Activated CD4-positive, CD25-positive, alpha-beta regulatory T cell (primary cell): ENCODE measurements around the gene MPP2.
"Not testable (repeated sequence)": the region's sequence is repeated elsewhere in the genome, so short reads cannot be mapped to it uniquely, and the experiment has no call there.

Experiments used
- DNase-seq, 4 experiments: peaks; one replicate each; lab custom pipeline; 2025; lab: John Stamatoyannopoulos, UW

Gene MPP2

DNA sequence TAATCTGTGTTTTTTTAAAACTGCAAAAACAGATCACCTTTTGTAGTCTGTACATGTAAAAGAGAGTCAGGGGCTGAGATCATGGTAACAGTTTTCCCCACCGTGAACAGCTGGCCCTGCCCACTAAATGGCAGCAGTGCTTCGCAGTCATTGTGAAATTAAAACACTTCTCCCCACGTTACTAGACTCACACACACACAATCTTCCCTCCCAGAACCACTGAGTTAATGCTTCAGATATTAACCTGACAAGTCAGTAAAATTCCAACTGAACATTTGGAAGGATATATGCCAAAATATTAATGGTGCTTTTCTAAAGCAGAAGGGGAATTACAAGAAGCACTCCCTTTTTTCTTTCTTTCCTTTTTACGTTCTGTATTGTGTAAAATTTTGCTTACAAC, 61.6 kb downstream of the MPP2 start:
- no peak for DNase-seq

DNA sequence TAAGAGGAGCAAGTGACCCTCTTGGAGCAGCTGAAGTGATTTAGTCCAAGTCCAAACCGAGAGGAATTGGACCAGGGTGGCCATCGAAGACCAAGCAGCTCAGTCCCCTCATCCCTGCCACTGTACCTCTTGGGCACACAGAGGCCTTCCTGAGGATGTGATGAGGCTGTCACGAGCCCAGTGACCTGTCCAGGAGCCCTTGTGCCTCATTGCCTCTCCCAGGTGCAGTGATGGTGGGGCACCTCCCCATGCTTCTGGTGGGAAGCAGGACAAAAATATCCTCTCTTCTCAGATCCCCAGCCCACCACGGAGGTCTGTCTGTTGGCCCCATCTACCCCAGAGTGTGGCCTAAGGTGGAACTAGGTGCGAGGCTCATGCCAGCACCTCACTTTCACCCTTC, 63.1 kb downstream of the MPP2 start:
- no peak for DNase-seq

DNA sequence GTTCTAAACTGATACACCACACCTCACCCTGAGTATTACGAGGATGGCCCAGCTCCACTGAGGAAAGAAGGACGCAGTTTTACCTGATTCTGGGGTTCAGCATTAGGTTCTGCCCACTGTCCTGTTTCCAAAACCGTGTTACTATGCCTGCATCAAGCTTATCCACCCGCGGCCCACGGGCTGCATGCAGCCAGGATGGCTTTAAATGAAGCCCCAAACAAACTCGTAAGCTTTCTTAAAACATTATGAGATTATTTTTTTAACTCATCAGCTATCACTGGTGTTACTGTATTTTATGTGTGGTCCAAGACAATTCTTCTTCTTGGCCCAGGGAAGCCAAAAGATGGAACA, 64.4 kb downstream of the MPP2 start:
- no peak for DNase-seq

DNA sequence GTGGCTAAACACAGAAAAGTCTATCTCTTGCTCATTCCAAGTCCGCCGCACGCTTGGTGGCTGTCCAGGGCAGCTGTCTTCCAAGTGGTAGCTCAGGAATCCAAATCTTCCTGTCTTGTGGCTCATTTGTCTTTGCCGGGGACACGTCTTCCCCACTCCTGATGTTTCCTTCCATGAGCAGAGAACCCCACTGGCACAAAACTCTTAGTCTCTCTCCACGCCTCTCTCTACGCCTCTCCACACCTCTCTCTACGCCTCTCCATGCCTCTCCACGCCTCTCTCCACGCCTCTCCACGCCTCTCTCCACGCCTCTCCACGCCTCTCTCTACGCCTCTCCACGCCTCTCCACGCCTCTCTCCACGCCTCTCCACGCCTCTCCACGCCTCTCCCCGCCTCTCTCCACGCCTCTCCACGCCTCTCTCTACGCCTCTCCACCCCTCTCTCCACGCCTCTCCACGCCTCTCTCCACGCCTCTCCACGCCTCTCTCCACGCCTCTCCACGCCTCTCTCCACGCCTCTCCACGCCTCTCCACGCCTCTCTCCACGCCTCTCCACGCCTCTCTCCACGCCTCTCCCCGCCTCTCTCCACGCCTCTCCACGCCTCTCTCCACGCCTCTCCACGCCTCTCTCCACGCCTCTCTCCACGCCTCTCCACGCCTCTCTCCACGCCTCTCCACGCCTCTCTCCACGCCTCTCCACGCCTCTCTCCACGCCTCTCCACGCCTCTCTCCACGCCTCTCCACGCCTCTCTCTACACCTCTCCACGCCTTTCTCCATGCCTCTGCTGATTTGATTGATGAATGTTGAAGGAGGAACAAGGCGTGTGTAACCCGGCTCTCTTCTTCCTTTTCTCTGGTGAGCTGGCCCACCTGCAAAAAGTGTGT, 65.0 kb downstream of the MPP2 start:
- DNase-seq: not testable (repeated sequence)

DNA sequence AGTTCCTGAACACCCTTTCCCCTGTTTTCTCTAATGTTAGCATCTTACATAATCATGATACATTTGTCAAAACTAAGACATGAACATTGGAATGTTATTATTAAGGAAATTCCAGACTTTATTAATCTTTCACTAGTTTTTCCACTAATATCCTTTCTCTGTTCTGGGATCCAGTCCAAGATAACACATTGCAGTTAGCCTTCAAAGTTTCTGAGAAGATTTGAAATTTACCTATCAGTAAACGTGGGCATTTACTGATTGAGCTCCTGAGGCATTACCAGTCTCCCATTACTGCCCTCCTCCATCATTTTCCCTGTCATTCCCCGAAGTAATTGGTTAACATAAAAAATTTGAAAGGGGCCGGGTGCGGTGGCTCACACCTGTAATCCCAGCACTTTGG, 66.1 kb downstream of the MPP2 start:
- DNase-seq: no peak

DNA sequence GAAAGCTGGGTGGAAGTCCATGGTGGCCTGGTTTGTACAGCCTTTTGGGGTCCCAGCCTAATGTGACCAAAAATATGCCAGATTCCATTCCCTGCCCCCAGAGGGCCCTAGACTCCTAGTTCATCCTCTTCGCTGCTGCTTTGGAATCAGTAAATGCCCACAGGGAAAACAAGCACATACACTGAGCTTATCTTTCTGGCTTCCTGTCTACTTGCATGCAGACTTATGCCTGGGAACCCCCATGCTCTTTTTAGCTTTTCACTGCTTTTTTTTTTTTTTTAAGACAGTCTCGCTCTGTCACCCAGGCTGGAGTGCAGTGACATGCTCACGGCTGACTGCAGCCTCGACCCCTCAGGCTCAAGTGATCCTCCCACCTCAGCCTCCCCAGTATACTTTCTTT, 66.5 kb downstream of the MPP2 start:
- no peak for DNase-seq

DNA sequence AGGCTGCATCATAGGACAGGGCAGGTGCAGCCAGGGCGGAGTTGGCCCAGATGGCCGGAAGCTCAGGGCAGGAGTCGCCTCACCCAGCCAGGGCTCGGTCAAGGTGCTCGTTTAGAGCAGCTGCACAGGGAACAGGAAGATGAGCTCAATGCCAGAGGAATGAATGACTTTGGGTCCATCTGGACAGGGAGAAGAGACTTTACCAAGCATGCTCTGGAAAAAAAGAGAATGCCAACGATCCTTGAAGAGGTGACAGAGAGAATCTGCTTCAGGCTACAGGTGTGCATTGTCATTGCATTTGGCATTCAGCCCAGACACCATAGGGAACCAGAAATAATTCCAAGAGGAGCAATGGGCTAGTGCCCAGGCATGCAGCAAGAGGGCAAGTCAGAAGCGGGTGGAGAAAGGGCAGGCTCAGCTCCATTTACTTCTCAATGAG, 67.6 kb downstream of the MPP2 start:
- no peak for DNase-seq

DNA sequence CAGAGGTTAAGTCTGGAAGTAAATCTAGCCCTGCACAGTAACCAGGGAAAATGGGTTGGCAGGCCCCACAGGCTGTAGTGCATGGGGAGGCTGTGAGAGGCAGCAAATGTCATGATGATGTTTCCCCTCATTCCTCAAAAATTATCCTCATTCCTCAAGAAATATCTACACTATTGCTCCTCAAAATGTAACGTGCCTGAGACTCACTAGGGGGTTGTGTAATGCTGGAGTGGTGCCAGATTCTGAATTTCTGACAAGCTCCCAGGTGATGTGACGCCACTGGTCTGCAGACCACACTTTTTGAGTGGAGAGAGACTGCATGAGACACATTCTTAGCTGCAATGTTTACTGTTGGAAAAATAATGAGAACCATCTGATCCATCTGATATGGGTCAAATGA, 73.2 kb downstream of the MPP2 start:
- no peak for DNase-seq

DNA sequence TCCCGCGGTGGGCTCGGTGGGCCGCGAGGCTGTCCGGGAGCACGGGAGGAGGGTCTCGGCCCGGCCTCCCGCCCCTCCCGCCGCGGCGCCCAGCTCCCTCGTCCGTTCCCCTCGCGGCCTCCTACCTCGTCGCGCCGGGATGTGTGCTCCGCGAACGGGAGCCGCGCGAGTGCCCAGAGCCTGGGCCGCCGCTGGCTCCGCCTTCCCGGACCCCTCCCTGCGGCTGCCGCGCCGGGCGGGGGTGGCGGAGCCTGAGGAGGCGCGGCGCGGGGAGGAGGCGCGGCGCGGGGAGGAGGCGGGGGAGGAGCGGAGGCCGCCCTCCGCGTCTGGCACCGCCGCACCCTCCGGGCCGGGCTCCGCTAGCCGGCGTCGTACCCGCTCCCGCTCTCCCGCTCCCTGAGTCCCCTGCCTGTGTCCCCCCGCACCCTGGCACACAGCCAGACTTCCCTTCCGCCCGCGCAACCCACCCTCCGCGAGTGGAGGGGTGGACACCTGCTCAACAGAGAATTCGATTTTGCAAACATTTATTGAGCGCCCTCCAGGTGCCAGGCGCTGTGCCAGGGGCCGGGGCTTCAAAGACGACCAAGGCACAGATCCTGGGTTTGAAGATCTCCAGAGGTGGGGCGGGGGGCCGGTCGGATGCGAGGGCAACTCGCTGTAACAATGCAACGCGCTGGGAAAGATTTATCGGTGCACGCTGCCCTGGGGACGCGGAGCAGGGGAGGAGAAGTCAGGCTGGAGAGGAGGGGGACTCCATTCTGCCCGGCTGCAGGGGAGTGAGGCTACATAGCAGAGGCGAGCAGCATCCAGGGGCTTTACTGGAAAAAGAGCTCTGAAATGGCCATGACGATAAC, 74.1 kb downstream of the MPP2 start, which contains the start of gene MPP3:
TSS of gene MPP3 (minus strand) at position 171 of the 854 bp plus-strand sequence. CDS start 1,240 bp downstream, outside the sequence.
- peak in 2 of 4 experiments; percentile 7 to 17 for DNase-seq

DNA sequence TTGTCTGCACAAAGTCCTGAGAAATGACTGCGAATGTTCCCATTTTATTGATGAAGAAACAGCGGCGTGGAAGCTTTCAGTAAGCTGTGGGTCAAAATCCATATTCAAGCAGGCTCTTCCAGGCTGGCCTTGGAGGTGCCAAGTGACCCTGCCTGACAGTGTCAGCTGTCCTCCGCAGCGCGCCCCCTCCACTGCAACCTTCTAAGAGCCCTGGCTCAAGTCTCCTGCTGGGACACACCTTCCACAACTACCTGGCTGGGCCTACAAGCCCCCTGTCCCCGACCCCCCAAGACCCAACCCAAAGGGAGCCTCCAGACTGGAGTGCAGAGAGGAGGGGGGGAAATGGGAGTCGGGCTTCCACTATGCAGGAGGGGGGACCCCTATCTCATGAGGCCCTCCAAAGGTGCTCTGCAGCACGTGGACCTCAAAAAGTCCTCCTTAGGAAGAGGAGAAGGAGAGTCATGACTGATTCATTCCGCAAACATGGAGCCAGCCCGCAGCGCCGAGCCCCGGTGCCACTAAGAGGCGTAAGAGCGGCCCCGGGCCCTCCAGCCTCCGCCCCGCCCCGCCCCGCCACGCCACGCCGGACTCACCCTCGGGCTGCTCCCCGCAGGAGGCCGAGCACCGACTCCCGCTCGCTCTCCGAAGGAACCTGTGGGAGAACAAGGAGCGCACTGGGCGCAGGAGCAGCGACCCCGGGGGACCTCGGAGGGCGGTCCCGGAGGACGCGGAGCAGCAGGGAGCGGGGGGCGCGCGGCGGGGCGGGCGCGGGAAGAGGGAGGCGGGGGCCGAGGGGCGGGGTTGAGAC, 75.0 kb downstream of the MPP2 start:
- no peak for DNase-seq

DNA sequence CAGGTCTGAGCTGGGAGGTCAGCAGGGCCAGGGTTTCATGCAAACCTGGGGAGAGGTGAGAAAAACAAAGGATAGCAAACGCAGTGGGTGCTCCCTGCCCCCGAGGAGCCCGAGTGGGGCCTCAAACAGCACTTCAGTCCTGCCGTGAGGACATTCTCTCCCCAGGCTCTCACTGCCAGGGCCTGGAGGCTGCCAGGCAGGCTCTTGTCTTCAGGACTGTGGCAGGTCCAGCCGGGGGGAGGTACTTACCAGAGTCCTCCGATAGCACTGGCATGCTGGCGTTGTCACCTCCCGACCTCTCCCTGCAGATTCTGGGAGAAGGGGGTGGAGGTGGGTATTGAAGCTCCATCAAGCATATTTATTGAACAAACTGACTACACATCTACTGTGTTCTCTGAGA, 75.7 kb downstream of the MPP2 start:
- no peak for DNase-seq

DNA sequence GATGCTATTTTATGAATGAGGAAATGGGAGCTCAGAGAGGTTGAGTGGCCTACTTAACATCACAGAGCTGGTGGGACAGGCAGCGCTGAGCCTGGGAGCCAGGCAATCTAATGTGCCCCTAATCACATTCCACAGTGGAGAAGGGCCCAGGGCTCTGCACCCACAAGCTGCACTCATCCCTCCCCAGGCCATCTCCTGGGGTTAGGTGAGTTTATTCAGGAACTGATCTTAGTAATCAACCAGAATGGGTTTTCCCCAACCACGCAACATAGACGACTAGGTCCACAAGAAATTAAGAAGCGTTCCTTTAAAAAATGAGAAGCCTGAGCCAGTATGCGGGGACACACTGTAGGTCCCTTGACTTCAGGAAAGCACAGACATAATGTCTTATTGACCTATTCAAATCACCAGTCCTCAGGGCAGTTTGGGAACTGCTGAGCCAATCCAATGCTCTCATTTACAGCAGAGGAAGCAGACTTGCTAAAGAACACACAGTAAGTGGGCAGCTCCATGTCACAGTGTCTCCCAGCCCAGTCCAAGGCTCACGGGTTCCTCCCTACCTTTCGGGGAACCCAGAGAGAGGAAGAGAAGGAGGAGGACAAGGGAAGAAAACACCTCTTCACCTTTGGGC, 76.7 kb downstream of the MPP2 start:
- DNase-seq: no peak

DNA sequence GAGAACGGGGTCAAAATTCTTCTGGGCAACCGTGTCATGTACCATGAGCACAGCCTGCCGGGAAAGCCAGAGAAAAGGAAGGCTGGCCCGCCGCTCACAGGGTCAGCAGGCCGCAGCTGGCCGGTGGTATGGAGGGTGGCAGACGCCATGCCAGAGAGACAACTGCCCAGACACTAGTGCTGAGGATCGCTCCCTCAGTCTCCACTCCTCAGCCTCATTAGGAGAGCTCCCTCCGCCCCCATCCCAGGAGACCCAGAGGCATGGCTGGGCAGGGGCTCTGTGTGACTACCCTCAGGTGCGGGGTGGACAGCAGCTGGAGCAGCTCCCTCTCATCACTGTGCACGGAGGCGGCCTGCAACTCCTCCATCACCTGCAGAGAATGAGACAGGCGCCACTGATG, 77.6 kb downstream of the MPP2 start:
- DNase-seq: no peak

DNA sequence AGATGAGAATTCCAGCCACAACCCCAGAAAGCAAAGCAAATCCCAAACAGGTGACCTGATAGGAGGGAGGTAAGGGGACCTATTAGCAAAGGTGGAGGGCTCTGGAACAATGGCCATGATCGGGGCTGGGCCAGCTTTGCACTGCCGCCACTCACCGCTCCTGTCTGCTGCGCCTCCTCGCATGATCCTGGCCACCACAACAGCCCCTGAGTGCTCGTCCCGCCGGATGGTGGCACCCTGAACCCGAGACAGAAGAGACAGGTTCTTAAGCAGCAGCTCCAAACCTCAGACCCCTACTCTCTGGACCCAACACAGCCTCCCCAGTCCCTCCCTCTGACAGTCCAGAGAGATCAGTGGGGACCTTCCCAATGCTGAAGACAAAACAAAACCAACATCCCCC, 79.7 kb downstream of the MPP2 start:
- DNase-seq: no peak

DNA sequence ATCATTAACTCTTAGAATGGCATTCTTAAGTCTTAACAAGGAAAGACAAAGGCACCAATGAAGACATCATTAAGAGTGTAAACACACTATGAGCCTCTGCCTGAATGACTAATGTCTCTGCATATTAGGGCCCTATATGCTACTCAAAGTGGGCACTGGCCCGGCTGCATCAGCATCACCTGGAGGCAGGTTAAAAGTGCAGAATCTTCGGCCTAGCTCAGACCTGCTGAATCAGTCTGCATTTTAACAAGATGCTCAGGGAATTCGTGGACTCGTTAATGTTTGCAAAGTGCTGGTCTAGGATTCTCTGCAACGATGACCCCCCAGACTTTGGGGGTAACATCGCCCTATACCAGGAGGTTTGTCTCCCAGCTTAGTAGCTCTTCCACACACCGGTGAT, 81.1 kb downstream of the MPP2 start:
- no peak for DNase-seq

DNA sequence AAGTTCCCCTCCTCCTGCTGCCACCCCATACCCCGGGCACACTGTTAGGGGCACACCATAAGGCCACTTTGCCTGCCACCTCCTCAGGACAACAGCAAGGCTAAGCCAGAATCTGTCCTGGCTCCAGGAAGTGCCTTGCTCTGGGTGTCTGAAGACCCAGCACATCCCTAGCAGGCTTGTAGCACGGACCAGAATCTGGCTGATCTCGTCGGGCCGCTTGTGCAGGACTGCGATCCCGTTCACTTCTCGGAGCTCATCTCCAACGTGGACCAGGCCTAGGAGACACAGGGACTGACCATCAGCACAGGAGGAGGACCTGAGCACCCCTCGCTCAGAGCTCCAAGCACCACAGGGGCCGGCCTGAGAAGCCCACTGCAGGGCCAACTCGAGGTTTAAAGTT, 81.8 kb downstream of the MPP2 start:
- no peak for DNase-seq
